Nephron (organoid): ENCODE data around the gene ABCG1.

Experiments used
- H3K27ac Mint-ChIP-seq, 3 experiments: 2 replicates each; pipeline ENCODE4 v1.8.0; 2020; ENCODE audit warnings: mixed read lengths in 3 of 3, mild to moderate bottlenecking in 2 of 3, moderate library complexity in 1 of 3
- H3K27me3 Mint-ChIP-seq: 2 replicates; pipeline ENCODE4 v1.8.0; 2021; ENCODE audit warnings: low read depth, mild to moderate bottlenecking, moderate library complexity, mixed read lengths
- H3K36me3 Mint-ChIP-seq: 2 replicates; pipeline ENCODE4 v1.8.0; 2020; ENCODE audit warnings: low read depth, mixed read lengths
- H3K4me1 Mint-ChIP-seq: 2 replicates; pipeline ENCODE4 v1.8.0; 2020; ENCODE audit warnings: mixed read lengths
- H3K4me3 Mint-ChIP-seq, 3 experiments: 2 replicates each; pipeline ENCODE4 v1.8.0; 2020; ENCODE audit warnings: mild to moderate bottlenecking in 3 of 3, mixed read lengths in 3 of 3, moderate library complexity in 2 of 3
- H3K9me3 Mint-ChIP-seq: 2 replicates; pipeline ENCODE4 v1.8.0; 2020; ENCODE audit warnings: mixed read lengths
- TF ChIP-seq, protein P1 (sequence below), 3 experiments: fragments of 200-600 bp; sonication (generic); IDR thresholded peaks; one replicate each; pipeline ENCODE4 v1.5.0; 2021; ENCODE audit warnings: antibody characterized with exemption in 3 of 3; ENCODE audit not compliant: unreplicated experiment in 3 of 3

The ABCG1 gene

GRCh38 chr21:42344631-42345030 lies 125.7 kb downstream of the ABCG1 start:
- Mint-ChIP-seq H3K9me3 (no peaks in the 10 kb centered on the region), H3K27me3 (peaks cover 13% of the 10 kb centered on the region), H3K4me3 (no peak overlapping the region), H3K36me3 (no peaks in the 10 kb centered on the region), H3K27ac (no peak overlapping the region), H3K4me1 (peaks cover 6% of the 10 kb centered on the region)
- TF ChIP-seq, protein P1, sequence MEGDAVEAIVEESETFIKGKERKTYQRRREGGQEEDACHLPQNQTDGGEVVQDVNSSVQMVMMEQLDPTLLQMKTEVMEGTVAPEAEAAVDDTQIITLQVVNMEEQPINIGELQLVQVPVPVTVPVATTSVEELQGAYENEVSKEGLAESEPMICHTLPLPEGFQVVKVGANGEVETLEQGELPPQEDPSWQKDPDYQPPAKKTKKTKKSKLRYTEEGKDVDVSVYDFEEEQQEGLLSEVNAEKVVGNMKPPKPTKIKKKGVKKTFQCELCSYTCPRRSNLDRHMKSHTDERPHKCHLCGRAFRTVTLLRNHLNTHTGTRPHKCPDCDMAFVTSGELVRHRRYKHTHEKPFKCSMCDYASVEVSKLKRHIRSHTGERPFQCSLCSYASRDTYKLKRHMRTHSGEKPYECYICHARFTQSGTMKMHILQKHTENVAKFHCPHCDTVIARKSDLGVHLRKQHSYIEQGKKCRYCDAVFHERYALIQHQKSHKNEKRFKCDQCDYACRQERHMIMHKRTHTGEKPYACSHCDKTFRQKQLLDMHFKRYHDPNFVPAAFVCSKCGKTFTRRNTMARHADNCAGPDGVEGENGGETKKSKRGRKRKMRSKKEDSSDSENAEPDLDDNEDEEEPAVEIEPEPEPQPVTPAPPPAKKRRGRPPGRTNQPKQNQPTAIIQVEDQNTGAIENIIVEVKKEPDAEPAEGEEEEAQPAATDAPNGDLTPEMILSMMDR (IDR thresholded peaks at IDR 0.05; ENCODE audit: unreplicated experiment in 3 of 3), result no peak

DNA sequence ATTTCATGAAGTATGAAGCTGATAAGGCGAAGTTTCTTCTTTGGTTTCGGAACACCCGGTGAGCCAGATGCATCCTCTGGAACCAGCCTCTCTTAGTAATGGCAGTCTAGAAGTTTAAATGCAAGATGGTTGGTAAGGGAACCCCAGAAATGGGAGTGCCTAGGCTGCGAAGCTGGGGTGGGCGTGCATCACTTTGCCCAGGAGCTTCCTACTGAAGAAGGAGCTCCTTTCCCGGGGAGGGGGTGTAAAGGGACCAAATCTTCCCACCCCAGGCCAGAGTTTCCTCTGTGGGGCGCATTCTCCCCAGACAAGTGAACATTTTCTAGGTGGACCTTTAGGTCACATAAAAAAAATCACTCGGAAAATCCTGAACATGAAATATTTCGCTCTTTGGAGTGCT lies 127.5 kb downstream of the ABCG1 start:
- Mint-ChIP-seq H3K27ac (no peak overlapping the region), H3K4me3 (no peak overlapping the region), H3K9me3 (no peaks in the 10 kb centered on the region), H3K36me3 (no peaks in the 10 kb centered on the region), H3K4me1 (no peaks in the 10 kb centered on the region), H3K27me3 (peaks cover 10% of the 10 kb centered on the region)
- TF ChIP-seq, protein P1 (IDR thresholded peaks at IDR 0.05; ENCODE audit: unreplicated experiment in 3 of 3), result no peak
